Neural cell (in vitro differentiated cells): ENCODE data around the gene PREPL.

Experiments
- CTCF ChIP-seq: fragments of 450-650 bp; IDR thresholded peaks from 2 replicates; pipeline ENCODE4 v1.5.1; 2014; ENCODE audit warnings: antibody characterized with exemption, mild to moderate bottlenecking, moderate library complexity; ENCODE audit not compliant: poor library complexity, severe bottlenecking
- EP300 ChIP-seq: fragments of 450-650 bp; conservative IDR thresholded peaks from 2 replicates; pipeline ENCODE4 v1.6.1; 2014; ENCODE audit warnings: antibody characterized with exemption, mild to moderate bottlenecking, moderate library complexity; ENCODE audit not compliant: poor library complexity, severe bottlenecking
- EZH2 ChIP-seq: fragments of 200-600, 300-800 bp; shearing (Covaris generic), sonication (generic); IDR thresholded peaks from 2 replicates; pipeline ENCODE4 v1.6.1; 2014; ENCODE audit warnings: antibody characterized with exemption, low read length, borderline replicate concordance, mild to moderate bottlenecking; ENCODE audit not compliant: insufficient read depth, poor library complexity, severe bottlenecking
- MXI1 ChIP-seq: fragments of 450-650 bp; conservative IDR thresholded peaks from 2 replicates; pipeline ENCODE4 v1.6.1; 2014; ENCODE audit warnings: antibody characterized with exemption, mild to moderate bottlenecking; ENCODE audit not compliant: poor library complexity, severe bottlenecking
- SMC3 ChIP-seq: fragments of 450-650 bp; conservative IDR thresholded peaks from 2 replicates; pipeline ENCODE4 v1.6.1; 2014; ENCODE audit warnings: antibody characterized with exemption, mild to moderate bottlenecking, moderate library complexity; ENCODE audit not compliant: poor library complexity

- TF ChIP-seq CTCF, result no peak
- TF ChIP-seq EZH2, result no peak
- no peak for TF ChIP-seq MXI1
- TF ChIP-seq SMC3, result no peak
- no peak for TF ChIP-seq EP300
Measured at GRCh38 chr2:44369392-44369791, 8.1 kb upstream of the PREPL start.
